HG02798 (cell line): Measurements from ENCODE around the gene ABTB2.

Experiments used
- ATAC-seq: cut with Tn5 transposase; IDR thresholded peaks from one replicate; pipeline ENCODE4 v1.9.1; 2021; ENCODE audit warnings: mild to moderate bottlenecking; ENCODE audit not compliant: unreplicated experiment, poor library complexity

Gene ABTB2

GRCh38 chr11:34204396-34205279, 153.2 kb downstream of the ABTB2 start:
- no peak for ATAC-seq

GRCh38 chr11:34203377-34203871, 154.4 kb downstream of the ABTB2 start:
- ATAC-seq = no peak

GRCh38 chr11:34201129-34201528, 156.7 kb downstream of the ABTB2 start:
- ATAC-seq = no peak

- ATAC-seq = no peak
These were observed 158.3 kb downstream of the ABTB2 start for GRCh38 chr11:34199525-34199924.

GRCh38 chr11:34198523-34198922, 159.3 kb downstream of the ABTB2 start:
- ATAC-seq = no peak

GRCh38 chr11:34197256-34197655, 160.6 kb downstream of the ABTB2 start:
- no peak for ATAC-seq

- no peak for ATAC-seq
These were observed 163.1 kb downstream of the ABTB2 start for GRCh38 chr11:34194576-34195335.

GRCh38 chr11:34192481-34193401, 165.1 kb downstream of the ABTB2 start:
- ATAC-seq = no peak

- ATAC-seq = no peak
These were observed 166.2 kb downstream of the ABTB2 start for GRCh38 chr11:34191578-34191977.

- no peak for ATAC-seq
These were observed 167.3 kb downstream of the ABTB2 start for GRCh38 chr11:34190192-34191139.

GRCh38 chr11:34189191-34189590, 168.6 kb downstream of the ABTB2 start:
- ATAC-seq = no peak

- no peak for ATAC-seq
These were observed 169.6 kb downstream of the ABTB2 start for GRCh38 chr11:34188181-34188580.

- no peak for ATAC-seq
These were observed 171.6 kb downstream of the ABTB2 start for GRCh38 chr11:34185926-34186841.

- ATAC-seq = no peak
These were observed 173.2 kb downstream of the ABTB2 start for GRCh38 chr11:34184505-34185015.

GRCh38 chr11:34183848-34184391, 173.9 kb downstream of the ABTB2 start:
- ATAC-seq = no peak

- no peak for ATAC-seq
These were observed 174.7 kb downstream of the ABTB2 start for GRCh38 chr11:34182921-34183685.

GRCh38 chr11:34182425-34182824, 175.4 kb downstream of the ABTB2 start:
- no peak for ATAC-seq
